ENCODE results near the gene USP9X.
A peak's percentile ranks its signal among the peaks of the same experiment; 100 is the strongest.
"Not testable (repeated sequence)": the region's sequence is repeated elsewhere in the genome, so short reads cannot be mapped to it uniquely, and the experiment has no call there.

USP9X gene

GRCh38 chrX:41085878-41086626, 807 bp downstream of the USP9X start:
- no peak for DNase-seq

- no peak for DNase-seq
Observed at GRCh38 chrX:41086627-41086932, 1.3 kb downstream of the USP9X start.

GRCh38 chrX:41087201-41087600, 2.0 kb downstream of the USP9X start:
- DNase-seq, result no peak

- DNase-seq, result no peak
Observed at GRCh38 chrX:41090568-41091238, 5.5 kb downstream of the USP9X start.

- DNase-seq, result no peak
Observed at GRCh38 chrX:41092776-41093175, 7.5 kb downstream of the USP9X start.

- no peak for DNase-seq
Observed at GRCh38 chrX:41095174-41095573, 9.9 kb downstream of the USP9X start.

- no peak for DNase-seq
Observed at GRCh38 chrX:41095908-41096307, 10.7 kb downstream of the USP9X start.

GRCh38 chrX:41096339-41096955, 11.2 kb downstream of the USP9X start:
- no peak for DNase-seq

- no peak for DNase-seq
Observed at GRCh38 chrX:41097326-41097725, 12.1 kb downstream of the USP9X start.

GRCh38 chrX:41100200-41100599, 15.0 kb downstream of the USP9X start:
- DNase-seq, result no peak

GRCh38 chrX:41100819-41101218, 15.6 kb downstream of the USP9X start:
- DNase-seq, result no peak

- no peak for DNase-seq
Observed at GRCh38 chrX:41105005-41105404, 19.8 kb downstream of the USP9X start.

- not testable (repeated sequence) for DNase-seq
Observed at GRCh38 chrX:41106257-41106656, 21.0 kb downstream of the USP9X start.

GRCh38 chrX:41108007-41108406, 22.8 kb downstream of the USP9X start:
- no peak for DNase-seq

GRCh38 chrX:41108463-41109205, 23.4 kb downstream of the USP9X start:
- DNase-seq, result no peak

GRCh38 chrX:41110801-41111625, 25.8 kb downstream of the USP9X start:
- no peak for DNase-seq

- peak; percentile 39 for DNase-seq
Observed at GRCh38 chrX:41115104-41115425, 29.8 kb downstream of the USP9X start.

GRCh38 chrX:41116948-41117347, 31.7 kb downstream of the USP9X start:
- no peak for DNase-seq

GRCh38 chrX:41118156-41118555, 32.9 kb downstream of the USP9X start:
- DNase-seq, result no peak

- DNase-seq, result no peak
Observed at GRCh38 chrX:41119803-41120202, 34.6 kb downstream of the USP9X start.

- DNase-seq, result no peak
Observed at GRCh38 chrX:41121766-41122165, 36.5 kb downstream of the USP9X start.

GRCh38 chrX:41122664-41123257, 37.5 kb downstream of the USP9X start:
- no peak for DNase-seq

Data from NCI-H1694 (cell line).